ENCODE measurements around the gene NECTIN2. TPM values are rescaled to one million over a fixed set of nuclear protein-coding genes. Genes with fewer than 3 reads are reported as not detected.

The NECTIN2 gene
- total RNA-seq, 4 donors from 2014 or later = 25.6 to 171 (median 122) TPM

DNA sequence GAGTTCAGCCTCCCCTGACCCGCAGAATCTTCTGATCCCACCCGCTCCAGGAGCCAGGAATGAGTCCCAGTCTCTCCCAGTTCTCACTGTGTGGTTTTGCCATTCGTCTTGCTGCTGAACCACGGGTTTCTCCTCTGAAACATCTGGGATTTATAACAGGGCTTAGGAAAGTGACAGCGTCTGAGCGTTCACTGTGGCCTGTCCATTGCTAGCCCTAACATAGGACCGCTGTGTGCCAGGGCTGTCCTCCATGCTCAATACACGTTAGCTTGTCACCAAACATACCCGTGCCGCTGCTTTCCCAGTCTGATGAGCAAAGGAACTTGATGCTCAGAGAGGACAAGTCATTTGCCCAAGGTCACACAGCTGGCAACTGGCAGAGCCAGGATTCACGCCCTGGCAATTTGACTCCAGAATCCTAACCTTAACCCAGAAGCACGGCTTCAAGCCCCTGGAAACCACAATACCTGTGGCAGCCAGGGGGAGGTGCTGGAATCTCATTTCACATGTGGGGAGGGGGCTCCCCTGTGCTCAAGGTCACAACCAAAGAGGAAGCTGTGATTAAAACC lies 58.4 kb downstream of the NECTIN2 start:
- TF ChIP-seq POLR2A (IDR thresholded peaks at IDR 0.05) = no peak
- peaks cover 0 to 19% (median 0%) of the 10 kb centered on the region in 4 donors for H3K4me1 ChIP-seq
- no peaks in the 10 kb centered on the region for H3K9me3 ChIP-seq
- DNase-seq = no peak
- no peak overlapping the region for H3K4me3 ChIP-seq
- H3K27me3 ChIP-seq = peaks cover 0 to 7% of the 10 kb centered on the region in 2 donors
- H3K36me3 ChIP-seq = peaks cover 0 to 28% (median 0%) of the 10 kb centered on the region in 3 donors
- no peak overlapping the region for H3K27ac ChIP-seq

DNA sequence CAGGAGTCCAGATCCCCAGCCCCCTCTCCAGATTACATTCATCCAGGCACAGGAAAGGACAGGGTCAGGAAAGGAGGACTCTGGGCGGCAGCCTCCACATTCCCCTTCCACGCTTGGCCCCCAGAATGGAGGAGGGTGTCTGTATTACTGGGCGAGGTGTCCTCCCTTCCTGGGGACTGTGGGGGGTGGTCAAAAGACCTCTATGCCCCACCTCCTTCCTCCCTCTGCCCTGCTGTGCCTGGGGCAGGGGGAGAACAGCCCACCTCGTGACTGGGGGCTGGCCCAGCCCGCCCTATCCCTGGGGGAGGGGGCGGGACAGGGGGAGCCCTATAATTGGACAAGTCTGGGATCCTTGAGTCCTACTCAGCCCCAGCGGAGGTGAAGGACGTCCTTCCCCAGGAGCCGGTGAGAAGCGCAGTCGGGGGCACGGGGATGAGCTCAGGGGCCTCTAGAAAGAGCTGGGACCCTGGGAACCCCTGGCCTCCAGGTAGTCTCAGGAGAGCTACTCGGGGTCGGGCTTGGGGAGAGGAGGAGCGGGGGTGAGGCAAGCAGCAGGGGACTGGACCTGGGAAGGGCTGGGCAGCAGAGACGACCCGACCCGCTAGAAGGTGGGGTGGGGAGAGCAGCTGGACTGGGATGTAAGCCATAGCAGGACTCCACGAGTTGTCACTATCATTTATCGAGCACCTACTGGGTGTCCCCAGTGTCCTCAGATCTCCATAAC lies 59.5 kb downstream of the NECTIN2 start, which contains the start of gene APOE:
TSS of gene APOE (plus strand) at position 360 of the 724 bp plus-strand sequence. CDS start 829 bp downstream, outside the sequence.
- Histone ChIP-seq H3K4me1 (peaks cover 0 to 19% (median 0%) of the 10 kb centered on the region in 4 donors), H3K27me3 (peaks cover 0 to 7% of the 10 kb centered on the region in 2 donors), H3K36me3 (peaks cover 0 to 21% (median 0%) of the 10 kb centered on the region in 3 donors), H3K27ac (peak within 1 kb of the TSS in 3 of 4 donors; percentile 30 to 42 (median 38)), H3K4me3 (peak within 1 kb of the TSS; percentile 16 to 48 (median 30)), H3K9me3 (no peaks in the 10 kb centered on the region)
- DNase-seq = no peak
- TF ChIP-seq POLR2A (IDR thresholded peaks at IDR 0.05) = no peak
- TF ChIP-seq, protein P1, sequence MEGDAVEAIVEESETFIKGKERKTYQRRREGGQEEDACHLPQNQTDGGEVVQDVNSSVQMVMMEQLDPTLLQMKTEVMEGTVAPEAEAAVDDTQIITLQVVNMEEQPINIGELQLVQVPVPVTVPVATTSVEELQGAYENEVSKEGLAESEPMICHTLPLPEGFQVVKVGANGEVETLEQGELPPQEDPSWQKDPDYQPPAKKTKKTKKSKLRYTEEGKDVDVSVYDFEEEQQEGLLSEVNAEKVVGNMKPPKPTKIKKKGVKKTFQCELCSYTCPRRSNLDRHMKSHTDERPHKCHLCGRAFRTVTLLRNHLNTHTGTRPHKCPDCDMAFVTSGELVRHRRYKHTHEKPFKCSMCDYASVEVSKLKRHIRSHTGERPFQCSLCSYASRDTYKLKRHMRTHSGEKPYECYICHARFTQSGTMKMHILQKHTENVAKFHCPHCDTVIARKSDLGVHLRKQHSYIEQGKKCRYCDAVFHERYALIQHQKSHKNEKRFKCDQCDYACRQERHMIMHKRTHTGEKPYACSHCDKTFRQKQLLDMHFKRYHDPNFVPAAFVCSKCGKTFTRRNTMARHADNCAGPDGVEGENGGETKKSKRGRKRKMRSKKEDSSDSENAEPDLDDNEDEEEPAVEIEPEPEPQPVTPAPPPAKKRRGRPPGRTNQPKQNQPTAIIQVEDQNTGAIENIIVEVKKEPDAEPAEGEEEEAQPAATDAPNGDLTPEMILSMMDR (IDR thresholded peaks at IDR 0.05) = no peak

DNA sequence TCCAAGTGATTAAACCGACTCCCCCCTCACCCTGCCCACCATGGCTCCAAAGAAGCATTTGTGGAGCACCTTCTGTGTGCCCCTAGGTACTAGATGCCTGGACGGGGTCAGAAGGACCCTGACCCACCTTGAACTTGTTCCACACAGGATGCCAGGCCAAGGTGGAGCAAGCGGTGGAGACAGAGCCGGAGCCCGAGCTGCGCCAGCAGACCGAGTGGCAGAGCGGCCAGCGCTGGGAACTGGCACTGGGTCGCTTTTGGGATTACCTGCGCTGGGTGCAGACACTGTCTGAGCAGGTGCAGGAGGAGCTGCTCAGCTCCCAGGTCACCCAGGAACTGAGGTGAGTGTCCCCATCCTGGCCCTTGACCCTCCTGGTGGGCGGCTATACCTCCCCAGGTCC lies 61.5 kb downstream of the NECTIN2 start:
- no peak for DNase-seq
- TF ChIP-seq, protein P1 (IDR thresholded peaks at IDR 0.05) = no peak
- TF ChIP-seq POLR2A (IDR thresholded peaks at IDR 0.05) = no peak

DNA sequence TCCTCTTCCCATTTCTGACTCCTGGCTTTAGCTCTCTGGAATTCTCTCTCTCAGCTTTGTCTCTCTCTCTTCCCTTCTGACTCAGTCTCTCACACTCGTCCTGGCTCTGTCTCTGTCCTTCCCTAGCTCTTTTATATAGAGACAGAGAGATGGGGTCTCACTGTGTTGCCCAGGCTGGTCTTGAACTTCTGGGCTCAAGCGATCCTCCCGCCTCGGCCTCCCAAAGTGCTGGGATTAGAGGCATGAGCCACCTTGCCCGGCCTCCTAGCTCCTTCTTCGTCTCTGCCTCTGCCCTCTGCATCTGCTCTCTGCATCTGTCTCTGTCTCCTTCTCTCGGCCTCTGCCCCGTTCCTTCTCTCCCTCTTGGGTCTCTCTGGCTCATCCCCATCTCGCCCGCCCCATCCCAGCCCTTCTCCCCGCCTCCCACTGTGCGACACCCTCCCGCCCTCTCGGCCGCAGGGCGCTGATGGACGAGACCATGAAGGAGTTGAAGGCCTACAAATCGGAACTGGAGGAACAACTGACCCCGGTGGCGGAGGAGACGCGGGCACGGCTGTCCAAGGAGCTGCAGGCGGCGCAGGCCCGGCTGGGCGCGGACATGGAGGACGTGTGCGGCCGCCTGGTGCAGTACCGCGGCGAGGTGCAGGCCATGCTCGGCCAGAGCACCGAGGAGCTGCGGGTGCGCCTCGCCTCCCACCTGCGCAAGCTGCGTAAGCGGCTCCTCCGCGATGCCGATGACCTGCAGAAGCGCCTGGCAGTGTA lies 62.2 kb downstream of the NECTIN2 start:
- DNase-seq = no peak
- H3K36me3 ChIP-seq = peaks cover 0 to under 1% (median 0%) of the 10 kb centered on the region in 3 donors
- TF ChIP-seq, protein P1 (IDR thresholded peaks at IDR 0.05) = no peak
- TF ChIP-seq POLR2A (IDR thresholded peaks at IDR 0.05) = no peak

More for the DNA sequence above, 61.5 kb downstream of the NECTIN2 start:
- no peak overlapping the region for H3K27ac ChIP-seq
- H3K4me3 ChIP-seq = no peak overlapping the region
- H3K27me3 ChIP-seq = peaks cover 0 to 7% of the 10 kb centered on the region in 2 donors
- H3K9me3 ChIP-seq = no peaks in the 10 kb centered on the region
- H3K4me1 ChIP-seq = peaks cover 0 to 27% (median 0%) of the 10 kb centered on the region in 4 donors
- H3K36me3 ChIP-seq = peaks cover 0 to 6% (median 0%) of the 10 kb centered on the region in 3 donors

DNA sequence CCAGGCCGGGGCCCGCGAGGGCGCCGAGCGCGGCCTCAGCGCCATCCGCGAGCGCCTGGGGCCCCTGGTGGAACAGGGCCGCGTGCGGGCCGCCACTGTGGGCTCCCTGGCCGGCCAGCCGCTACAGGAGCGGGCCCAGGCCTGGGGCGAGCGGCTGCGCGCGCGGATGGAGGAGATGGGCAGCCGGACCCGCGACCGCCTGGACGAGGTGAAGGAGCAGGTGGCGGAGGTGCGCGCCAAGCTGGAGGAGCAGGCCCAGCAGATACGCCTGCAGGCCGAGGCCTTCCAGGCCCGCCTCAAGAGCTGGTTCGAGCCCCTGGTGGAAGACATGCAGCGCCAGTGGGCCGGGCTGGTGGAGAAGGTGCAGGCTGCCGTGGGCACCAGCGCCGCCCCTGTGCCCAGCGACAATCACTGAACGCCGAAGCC lies 62.8 kb downstream of the NECTIN2 start:
- H3K36me3 ChIP-seq = no peaks in the 10 kb centered on the region
- H3K4me3 ChIP-seq = no peak overlapping the region
- no peak overlapping the region for H3K27ac ChIP-seq
- no peaks in the 10 kb centered on the region for H3K9me3 ChIP-seq
- peaks cover 0 to 24% (median 0%) of the 10 kb centered on the region in 4 donors for H3K4me1 ChIP-seq
- no peak for DNase-seq
- peaks cover 0 to 7% of the 10 kb centered on the region in 2 donors for H3K27me3 ChIP-seq
- no peak for TF ChIP-seq POLR2A (IDR thresholded peaks at IDR 0.05)
- TF ChIP-seq, protein P1 (IDR thresholded peaks at IDR 0.05) = no peak

More for the DNA sequence above, 62.2 kb downstream of the NECTIN2 start:
- H3K27ac ChIP-seq = no peak overlapping the region
- peaks cover 0 to 7% of the 10 kb centered on the region in 2 donors for H3K27me3 ChIP-seq
- H3K4me1 ChIP-seq = peaks cover 0 to 27% (median 0%) of the 10 kb centered on the region in 4 donors
- no peaks in the 10 kb centered on the region for H3K9me3 ChIP-seq
- H3K4me3 ChIP-seq = no peak overlapping the region

Data from Peyer's patch (tissue), 4 donors.